VCaP (cell line): ENCODE data around the gene VCPKMT.
"Not testable (repeated sequence)": the region's sequence is repeated elsewhere in the genome, so short reads cannot be mapped to it uniquely, and the experiment has no call there.

Source experiments
- H3K27ac ChIP-seq: fragments of 450-650 bp; 2 replicates; pipeline ENCODE4 v1.5.1; 2017
- CTCF ChIP-seq: fragments of 450-650 bp; conservative IDR thresholded peaks from 2 replicates; pipeline ENCODE4 v1.5.1; 2017; ENCODE audit warnings: mild to moderate bottlenecking, moderate library complexity

The VCPKMT gene

GRCh38 chr14:50086321-50086711 is 30.1 kb downstream of the VCPKMT start:
- H3K27ac ChIP-seq: no peak overlapping the region
- no peak for TF ChIP-seq CTCF

DNA sequence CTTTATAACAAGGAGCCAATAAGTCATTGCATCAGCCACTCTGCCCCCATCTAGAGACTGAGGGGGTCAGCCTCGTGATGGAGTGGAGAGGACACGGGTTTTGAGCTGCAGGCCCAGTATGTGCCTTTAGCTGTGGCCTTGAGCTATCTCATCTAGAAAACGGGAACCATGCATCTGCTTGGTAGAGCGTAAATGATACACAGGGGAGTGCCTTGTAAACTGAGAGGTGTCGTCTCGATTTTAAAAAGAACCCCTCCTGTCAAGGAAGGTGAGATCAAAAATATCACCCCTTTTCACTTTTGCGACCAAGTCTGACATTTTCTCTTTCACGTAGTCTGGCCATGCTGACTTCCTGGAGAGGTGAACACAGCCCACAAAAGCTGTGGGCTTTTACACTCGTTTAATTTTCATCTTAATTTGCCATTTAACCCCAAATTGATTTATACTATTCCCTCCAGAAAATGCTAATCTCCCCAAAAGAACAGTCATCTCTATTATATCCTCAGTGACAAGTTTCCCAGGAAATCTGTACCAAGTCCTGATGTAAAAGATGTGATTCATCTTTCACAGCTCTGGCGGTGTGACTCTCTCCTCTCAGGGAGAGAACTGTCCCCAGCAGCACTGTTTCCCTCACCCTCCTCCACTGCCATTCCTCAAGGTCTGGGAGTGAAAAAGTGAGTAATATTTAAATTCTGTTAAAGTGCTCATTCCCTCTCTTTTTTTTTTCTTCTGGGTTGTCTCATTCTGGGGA is 30.6 kb downstream of the VCPKMT start:
- TF ChIP-seq CTCF: no peak
- no peak overlapping the region for H3K27ac ChIP-seq

DNA sequence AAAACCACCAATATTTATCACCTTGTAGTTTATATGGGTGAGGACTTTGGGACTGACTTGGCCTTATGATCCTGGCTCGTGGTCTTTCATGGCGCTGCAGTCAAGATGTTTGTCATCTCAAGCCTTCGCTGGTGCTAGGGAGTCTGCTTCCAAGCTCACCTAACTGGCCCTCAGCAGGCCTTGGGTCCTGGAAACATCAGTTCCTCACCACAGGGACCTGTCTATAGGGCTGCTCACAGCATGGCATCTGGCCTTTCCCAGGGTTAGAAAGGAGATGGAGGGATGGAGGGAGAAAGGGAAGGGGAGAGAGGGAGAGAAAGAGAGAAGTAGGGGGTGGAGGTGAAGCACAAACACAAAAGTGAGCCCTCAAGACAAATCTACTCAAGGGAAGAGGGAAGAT is 31.7 kb downstream of the VCPKMT start:
- TF ChIP-seq CTCF: no peak
- no peak overlapping the region for H3K27ac ChIP-seq

GRCh38 chr14:50083467-50084337 is 32.7 kb downstream of the VCPKMT start:
- no peak overlapping the region for H3K27ac ChIP-seq
- no peak for TF ChIP-seq CTCF

DNA sequence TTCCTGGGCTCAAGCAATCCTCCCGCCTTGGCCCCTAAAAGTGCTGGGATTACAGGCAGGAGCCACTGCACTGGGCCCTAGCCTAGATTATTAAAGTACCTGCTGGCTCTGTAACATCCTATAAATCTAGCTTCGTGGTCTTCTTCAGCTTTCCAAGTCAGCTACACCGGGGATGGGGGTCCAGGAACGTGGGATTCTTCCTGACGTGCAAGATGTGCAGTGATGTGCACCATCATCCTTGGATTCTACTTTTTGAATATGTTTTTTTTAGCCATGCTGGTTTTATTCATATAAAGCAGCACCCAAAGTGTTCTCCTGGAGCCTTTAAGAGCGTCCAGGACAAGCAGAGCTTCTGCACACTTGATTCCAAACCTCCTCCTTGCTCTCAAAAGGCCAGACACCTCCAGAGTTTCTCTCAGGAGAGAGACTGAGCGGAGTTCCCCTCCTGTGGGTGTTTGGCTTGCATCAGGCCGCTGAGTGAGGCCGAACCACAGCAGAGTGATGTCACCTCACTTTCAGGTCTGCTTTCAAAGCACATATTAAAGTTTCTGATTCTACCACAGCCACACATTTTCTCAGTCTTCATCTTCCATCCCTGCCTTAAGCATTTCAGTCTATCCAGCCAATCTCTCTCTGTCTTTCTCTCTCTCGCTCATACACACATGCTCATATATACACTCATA is 33.4 kb downstream of the VCPKMT start:
- H3K27ac ChIP-seq: no peak overlapping the region
- TF ChIP-seq CTCF: no peak

DNA sequence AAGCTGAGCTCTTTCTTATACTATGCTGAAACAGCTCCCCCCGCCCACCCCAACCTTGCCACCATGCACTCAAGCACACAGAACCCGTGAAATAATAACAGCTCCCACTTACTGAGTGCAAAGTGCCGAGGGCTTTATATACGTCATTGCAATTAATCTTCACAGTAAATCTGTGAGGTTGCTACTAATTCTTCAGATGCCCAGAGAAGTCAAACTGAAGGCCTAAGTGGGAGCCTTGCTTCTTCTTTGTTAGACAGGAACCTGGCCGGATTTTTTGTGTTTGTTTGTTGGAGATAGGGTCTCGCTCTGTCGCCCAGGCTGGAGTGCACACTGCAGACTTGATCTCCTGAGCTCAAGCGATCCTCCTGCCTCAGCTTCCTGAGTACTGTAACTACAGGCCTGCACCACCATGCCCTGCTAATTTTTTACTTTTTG is 34.0 kb downstream of the VCPKMT start:
- TF ChIP-seq CTCF: no peak
- no peak overlapping the region for H3K27ac ChIP-seq

- not testable (repeated sequence) for H3K27ac ChIP-seq
Measured at GRCh38 chr14:50079103-50079502, 37.3 kb downstream of the VCPKMT start.

DNA sequence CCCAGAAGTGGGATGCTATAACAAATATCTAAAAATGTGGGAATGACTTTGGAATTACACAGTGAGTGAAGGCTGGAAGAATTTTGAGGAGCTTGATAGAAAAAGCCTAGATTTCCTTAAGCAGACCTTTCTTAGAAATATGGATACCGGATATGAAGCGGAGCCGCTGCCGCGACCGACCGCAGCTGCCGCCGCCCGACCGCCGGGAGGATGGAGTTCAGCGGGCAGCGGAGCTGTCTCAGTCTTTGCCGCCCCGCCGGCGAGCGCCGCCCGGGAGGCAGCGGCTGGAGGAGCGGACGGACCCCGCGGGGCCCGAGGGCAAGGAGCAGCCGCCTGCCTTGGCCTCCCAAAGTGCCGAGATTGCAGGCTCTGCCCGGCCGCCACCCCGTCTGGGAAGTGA is 42.7 kb downstream of the VCPKMT start:
- H3K27ac ChIP-seq: not testable (repeated sequence)
